Chondrocyte (in vitro differentiated cells): ENCODE data around the gene MYL7. TPM values are rescaled to one million over a fixed set of nuclear protein-coding genes. Genes with fewer than 3 reads are reported as not detected.
A peak's percentile ranks its signal among the peaks of the same experiment; 100 is the strongest.

Experiments
- DNase-seq: peaks from one replicate; pipeline ENCODE4 v3.0.0; 2021; ENCODE audit warnings: mixed read lengths, low spot score
- H3K27ac Mint-ChIP-seq: one replicate; pipeline ENCODE4 v1.8.0; 2021; ENCODE audit warnings: mild to moderate bottlenecking, moderate library complexity, mixed read lengths; ENCODE audit not compliant: unreplicated experiment
- H3K27me3 Mint-ChIP-seq: 2 replicates; pipeline ENCODE4 v1.8.0; 2021; ENCODE audit warnings: low read depth, mixed read lengths
- H3K36me3 Mint-ChIP-seq: 2 replicates; pipeline ENCODE4 v1.8.0; 2021; ENCODE audit warnings: low read depth, mixed read lengths
- H3K4me1 Mint-ChIP-seq: 2 replicates; pipeline ENCODE4 v1.8.0; 2021; ENCODE audit warnings: low read depth, mild to moderate bottlenecking, mixed read lengths
- H3K4me3 Mint-ChIP-seq: one replicate; pipeline ENCODE4 v1.8.0; 2021; ENCODE audit warnings: mild to moderate bottlenecking, moderate library complexity, mixed read lengths; ENCODE audit not compliant: unreplicated experiment
- H3K9me3 Mint-ChIP-seq: 2 replicates; pipeline ENCODE4 v1.8.0; 2021; ENCODE audit warnings: low read depth, mixed read lengths
- total RNA-seq: library from RNA; stranded (reverse); gene quantifications from 3 replicates; pipeline ENCODE4 v1.2.1, GENCODE V29; 2021
- TF ChIP-seq, protein P1 (sequence below): fragments of 200-600 bp; sonication (generic); IDR thresholded peaks from 2 replicates; pipeline ENCODE4 v1.5.0; 2021; ENCODE audit warnings: antibody characterized with exemption, mild to moderate bottlenecking, moderate library complexity

Gene MYL7
- total RNA-seq, 1 donor from 2014 or later = not detected

DNA sequence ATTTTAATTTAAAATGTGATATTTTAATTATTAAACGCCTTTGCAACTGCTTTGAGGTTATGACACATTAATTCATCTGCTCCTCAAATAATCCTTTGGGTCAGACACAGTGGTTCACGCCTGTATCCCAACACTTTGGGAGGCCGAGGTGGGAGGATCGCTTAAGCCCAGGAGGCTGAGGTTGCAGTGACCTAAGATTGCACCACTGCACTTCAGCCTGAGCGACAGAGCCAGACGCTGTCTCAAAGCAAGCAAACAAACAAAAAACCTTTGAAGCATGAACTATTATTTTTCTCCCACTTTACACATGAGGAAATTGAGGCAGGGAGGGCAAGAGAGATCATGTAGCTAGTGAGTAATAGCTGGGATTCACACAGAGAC lies 16.3 kb downstream of the MYL7 start:
- peaks cover 21% of the 10 kb centered on the region for H3K4me1 Mint-ChIP-seq
- H3K27ac Mint-ChIP-seq = no peak overlapping the region
- H3K36me3 Mint-ChIP-seq = peaks cover 17% of the 10 kb centered on the region
- H3K27me3 Mint-ChIP-seq = no peaks in the 10 kb centered on the region
- DNase-seq = no peak
- H3K9me3 Mint-ChIP-seq = peaks cover 16% of the 10 kb centered on the region
- TF ChIP-seq, protein P1, sequence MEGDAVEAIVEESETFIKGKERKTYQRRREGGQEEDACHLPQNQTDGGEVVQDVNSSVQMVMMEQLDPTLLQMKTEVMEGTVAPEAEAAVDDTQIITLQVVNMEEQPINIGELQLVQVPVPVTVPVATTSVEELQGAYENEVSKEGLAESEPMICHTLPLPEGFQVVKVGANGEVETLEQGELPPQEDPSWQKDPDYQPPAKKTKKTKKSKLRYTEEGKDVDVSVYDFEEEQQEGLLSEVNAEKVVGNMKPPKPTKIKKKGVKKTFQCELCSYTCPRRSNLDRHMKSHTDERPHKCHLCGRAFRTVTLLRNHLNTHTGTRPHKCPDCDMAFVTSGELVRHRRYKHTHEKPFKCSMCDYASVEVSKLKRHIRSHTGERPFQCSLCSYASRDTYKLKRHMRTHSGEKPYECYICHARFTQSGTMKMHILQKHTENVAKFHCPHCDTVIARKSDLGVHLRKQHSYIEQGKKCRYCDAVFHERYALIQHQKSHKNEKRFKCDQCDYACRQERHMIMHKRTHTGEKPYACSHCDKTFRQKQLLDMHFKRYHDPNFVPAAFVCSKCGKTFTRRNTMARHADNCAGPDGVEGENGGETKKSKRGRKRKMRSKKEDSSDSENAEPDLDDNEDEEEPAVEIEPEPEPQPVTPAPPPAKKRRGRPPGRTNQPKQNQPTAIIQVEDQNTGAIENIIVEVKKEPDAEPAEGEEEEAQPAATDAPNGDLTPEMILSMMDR = no peak
- no peak overlapping the region for H3K4me3 Mint-ChIP-seq

DNA sequence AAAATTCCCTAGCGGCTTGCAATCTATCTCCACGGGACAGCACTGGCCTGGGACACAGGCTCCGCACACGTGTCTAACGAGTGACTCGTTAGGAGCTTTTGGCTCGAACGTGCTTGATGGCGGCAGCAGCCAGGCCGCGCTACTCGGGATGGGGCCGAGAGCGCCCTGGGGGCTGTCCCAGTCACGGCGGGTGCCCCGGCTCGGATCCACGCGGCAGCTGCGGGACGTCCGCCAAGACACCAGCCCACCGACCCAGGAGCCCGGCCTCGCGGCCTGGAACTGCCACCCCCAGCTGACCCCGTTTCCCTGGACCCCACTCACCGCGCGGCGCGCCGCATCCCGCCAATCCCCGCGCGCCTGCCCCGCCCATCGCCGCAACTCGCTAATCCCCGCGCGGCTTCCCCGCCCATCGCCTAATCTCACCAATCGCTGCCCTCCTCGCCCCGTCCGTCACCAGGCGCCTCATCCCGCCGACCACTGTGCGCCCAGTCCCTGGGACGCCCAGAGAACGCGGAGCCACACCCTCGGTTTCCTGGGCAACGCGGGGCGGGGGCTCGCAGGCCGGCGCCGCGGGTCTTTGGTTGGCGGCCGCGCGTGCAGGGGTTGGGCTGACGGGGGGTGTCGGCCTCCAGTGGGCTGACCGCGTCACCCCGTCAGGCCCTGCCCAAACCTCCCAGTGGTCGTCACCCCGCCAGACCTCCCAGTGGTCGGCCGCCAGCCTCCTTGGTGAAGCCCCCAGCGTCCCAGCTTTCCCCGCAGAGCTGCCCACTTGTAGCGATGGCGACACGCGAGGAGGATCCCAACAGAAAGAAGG lies 17.7 kb downstream of the MYL7 start, which contains the start of gene POLD2:
Gene POLD2 (minus strand): TSS at position 359 of the 814 bp plus-strand sequence. CDS start 1,495 bp downstream, outside the sequence.
- Mint-ChIP-seq H3K9me3 (peaks cover 16% of the 10 kb centered on the region), H3K4me3 (peak within 1 kb of the TSS; percentile 72), H3K27me3 (no peaks in the 10 kb centered on the region), H3K4me1 (peaks cover 21% of the 10 kb centered on the region), H3K27ac (peak within 1 kb of the TSS; percentile 83), H3K36me3 (peaks cover 18% of the 10 kb centered on the region)
- DNase-seq = peak; percentile 99
- TF ChIP-seq, protein P1 = no peak

DNA sequence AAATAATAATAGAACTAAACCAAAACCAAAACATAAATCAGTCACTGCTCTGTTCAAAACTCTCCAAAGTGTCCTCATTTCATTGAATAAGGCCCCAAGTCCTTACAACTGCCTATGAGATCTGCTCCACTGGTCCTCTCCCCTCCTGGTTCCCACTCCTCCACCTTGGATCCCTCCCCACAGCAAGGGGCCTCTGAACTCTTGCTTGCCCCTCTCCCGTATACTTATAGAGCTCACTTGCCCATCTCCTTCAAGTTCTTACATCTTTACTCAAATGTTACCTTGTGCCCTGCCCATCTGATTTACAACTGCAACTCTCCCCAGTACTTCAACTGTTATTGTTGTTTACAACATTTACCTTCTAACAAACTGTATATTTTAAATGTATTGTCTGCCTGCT lies 18.6 kb downstream of the MYL7 start:
- peaks cover 18% of the 10 kb centered on the region for H3K36me3 Mint-ChIP-seq
- TF ChIP-seq, protein P1 = no peak
- H3K4me1 Mint-ChIP-seq = peaks cover 27% of the 10 kb centered on the region
- DNase-seq = no peak
- H3K9me3 Mint-ChIP-seq = peaks cover 11% of the 10 kb centered on the region
- no peaks in the 10 kb centered on the region for H3K27me3 Mint-ChIP-seq
- H3K27ac Mint-ChIP-seq = peak overlapping the region; percentile 83
- peak overlapping the region; percentile 72 for H3K4me3 Mint-ChIP-seq

DNA sequence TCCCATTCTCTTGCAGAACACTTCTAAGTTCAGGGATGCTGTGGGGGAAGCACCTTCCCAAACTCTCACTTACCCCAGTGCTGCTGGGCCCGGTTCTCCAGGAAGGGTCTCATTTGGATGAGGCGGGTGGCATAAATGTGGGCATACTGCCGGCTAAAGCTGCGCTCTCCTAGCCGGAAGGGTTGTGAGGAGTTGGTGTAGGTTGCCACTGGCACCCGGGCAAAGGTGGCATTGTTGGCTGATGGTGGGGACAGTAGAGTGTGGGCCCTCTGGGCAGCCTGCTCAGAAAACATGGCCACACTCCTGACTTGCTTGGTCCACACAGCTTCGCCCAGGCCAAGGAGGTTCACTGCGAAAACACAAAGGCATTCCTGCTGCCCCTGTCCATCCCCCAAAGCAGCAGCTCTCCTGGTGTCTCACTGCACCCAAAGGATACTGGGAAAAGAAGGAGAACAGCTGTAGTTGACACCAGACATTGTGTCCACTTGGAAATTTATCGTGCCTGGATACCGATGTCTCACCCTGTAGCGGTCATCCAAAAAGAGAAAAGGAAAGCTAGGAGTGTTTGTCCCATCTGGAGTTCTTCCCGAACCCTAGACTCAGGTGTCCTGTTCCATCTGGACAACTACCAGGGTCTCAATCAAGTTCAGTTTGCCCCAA lies 19.2 kb downstream of the MYL7 start:
- Mint-ChIP-seq H3K4me1 (peaks cover 27% of the 10 kb centered on the region), H3K27ac (peak overlapping the region; percentile 83), H3K27me3 (no peaks in the 10 kb centered on the region), H3K9me3 (peaks cover 6% of the 10 kb centered on the region), H3K36me3 (peaks cover 14% of the 10 kb centered on the region), H3K4me3 (no peak overlapping the region)
- no peak for DNase-seq
- TF ChIP-seq, protein P1 = no peak

DNA sequence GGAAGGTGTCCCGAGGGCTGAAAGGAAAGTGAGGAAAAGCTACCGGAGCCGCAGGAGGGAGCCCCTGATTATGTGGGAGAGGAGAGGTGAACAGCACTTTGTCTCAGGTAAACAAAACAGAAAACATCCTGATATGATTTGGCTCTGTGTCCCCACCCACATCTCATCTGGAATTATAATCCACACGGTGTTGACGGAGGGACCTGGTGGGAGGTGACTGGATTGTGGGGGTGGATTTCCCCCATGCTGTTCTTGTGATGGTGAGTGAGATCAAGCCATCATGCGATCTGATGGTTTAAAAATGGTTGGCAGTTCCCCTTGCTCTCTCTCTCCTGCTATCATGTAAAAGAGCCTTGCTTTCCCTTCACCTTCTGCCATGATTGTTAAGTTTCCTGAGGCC lies 20.7 kb downstream of the MYL7 start:
- no peak overlapping the region for H3K27ac Mint-ChIP-seq
- no peaks in the 10 kb centered on the region for H3K27me3 Mint-ChIP-seq
- peaks cover 27% of the 10 kb centered on the region for H3K4me1 Mint-ChIP-seq
- H3K36me3 Mint-ChIP-seq = peaks cover 11% of the 10 kb centered on the region
- H3K9me3 Mint-ChIP-seq = no peaks in the 10 kb centered on the region
- H3K4me3 Mint-ChIP-seq = no peak overlapping the region
- DNase-seq = no peak
- TF ChIP-seq, protein P1 = no peak
